ENCODE data around the gene PRDM15.

The PRDM15 gene

DNA sequence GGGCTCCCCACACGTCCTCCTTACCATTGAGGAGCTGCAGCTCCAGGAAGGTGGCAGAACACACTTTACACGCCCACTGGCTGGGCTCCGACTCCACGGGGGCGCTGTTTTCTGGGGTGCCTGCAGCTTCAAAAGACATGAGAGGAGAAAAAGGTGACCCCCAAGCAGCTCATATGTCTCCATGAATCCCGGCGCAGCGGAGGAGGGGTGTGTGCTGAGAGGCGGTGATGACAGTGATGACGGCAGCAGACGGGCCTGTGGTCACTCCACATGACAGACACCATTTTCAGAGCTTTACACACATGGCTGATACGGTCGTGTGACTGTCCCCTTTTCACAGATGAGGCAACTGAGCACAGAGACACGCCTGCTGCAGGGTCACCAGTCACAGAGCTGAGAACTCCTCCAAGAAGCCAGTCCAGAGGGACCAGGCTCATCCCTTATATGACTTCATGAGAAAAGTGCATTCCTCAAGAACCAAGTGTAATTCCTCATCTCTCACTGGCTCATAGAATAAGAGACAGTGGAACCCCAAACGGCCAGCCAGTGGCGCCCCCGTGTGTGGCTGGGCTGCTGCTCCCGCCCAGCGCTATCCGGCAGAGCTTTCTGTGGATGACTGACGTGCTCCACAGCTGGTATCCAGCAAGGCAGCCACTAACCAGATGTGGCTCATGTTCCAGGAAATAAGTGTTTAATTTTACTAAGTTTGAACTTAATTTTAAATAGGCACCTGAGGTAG, 31.9 kb downstream of the PRDM15 start:
- Histone ChIP-seq H3K4me3 (ENCODE audit: low read length) (no peak overlapping the region), H3K27me3 (ENCODE audit: control insufficient read depth, insufficient read depth, low read length) (no peaks in the 10 kb centered on the region), H3K9ac (ENCODE audit: low read depth, low read length) (no peak overlapping the region), H3K36me3 (ENCODE audit: insufficient read depth, low read length) (peaks cover 17% of the 10 kb centered on the region), H3K9me3 (replicated peaks; ENCODE audit: low read length) (no peaks in the 10 kb centered on the region), H3K4me2 (ENCODE audit: low read length) (no peak overlapping the region), H3K4me1 (ENCODE audit: control insufficient read depth, insufficient read depth, low read length) (no peaks in the 10 kb centered on the region)

- H3K4me3 ChIP-seq (ENCODE audit: low read length) = no peak overlapping the region
- H3K36me3 ChIP-seq (ENCODE audit: insufficient read depth, low read length) = peaks cover 14% of the 10 kb centered on the region
- H3K4me2 ChIP-seq (ENCODE audit: low read length) = no peak overlapping the region
- no peaks in the 10 kb centered on the region for H3K9me3 ChIP-seq (replicated peaks; ENCODE audit: low read length)
- no peaks in the 10 kb centered on the region for H3K4me1 ChIP-seq (ENCODE audit: control insufficient read depth, insufficient read depth, low read length)
- H3K27me3 ChIP-seq (ENCODE audit: control insufficient read depth, insufficient read depth, low read length) = no peaks in the 10 kb centered on the region
- no peak overlapping the region for H3K9ac ChIP-seq (ENCODE audit: low read depth, low read length)
Measured at GRCh38 chr21:41846536-41846935, 32.6 kb downstream of the PRDM15 start.

DNA sequence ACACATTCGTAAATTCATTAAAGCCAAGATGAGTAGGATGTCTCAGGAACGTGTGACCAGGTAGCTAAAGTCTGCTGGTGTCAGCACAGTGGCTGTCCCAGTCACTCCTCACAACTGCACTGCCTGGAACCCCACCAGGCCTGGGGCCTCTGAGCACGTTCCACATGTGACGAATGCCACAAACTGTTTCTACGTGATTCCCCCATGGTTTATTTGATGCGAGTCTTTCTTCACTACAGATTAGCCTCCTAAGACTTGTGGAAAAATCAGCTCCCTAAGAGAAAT, 33.2 kb downstream of the PRDM15 start:
- no peaks in the 10 kb centered on the region for H3K4me1 ChIP-seq (ENCODE audit: control insufficient read depth, insufficient read depth, low read length)
- no peak overlapping the region for H3K4me3 ChIP-seq (ENCODE audit: low read length)
- peaks cover under 1% of the 10 kb centered on the region for H3K9me3 ChIP-seq (replicated peaks; ENCODE audit: low read length)
- H3K9ac ChIP-seq (ENCODE audit: low read depth, low read length) = no peak overlapping the region
- H3K36me3 ChIP-seq (ENCODE audit: insufficient read depth, low read length) = peaks cover 14% of the 10 kb centered on the region
- no peaks in the 10 kb centered on the region for H3K27me3 ChIP-seq (ENCODE audit: control insufficient read depth, insufficient read depth, low read length)
- H3K4me2 ChIP-seq (ENCODE audit: low read length) = no peak overlapping the region

DNA sequence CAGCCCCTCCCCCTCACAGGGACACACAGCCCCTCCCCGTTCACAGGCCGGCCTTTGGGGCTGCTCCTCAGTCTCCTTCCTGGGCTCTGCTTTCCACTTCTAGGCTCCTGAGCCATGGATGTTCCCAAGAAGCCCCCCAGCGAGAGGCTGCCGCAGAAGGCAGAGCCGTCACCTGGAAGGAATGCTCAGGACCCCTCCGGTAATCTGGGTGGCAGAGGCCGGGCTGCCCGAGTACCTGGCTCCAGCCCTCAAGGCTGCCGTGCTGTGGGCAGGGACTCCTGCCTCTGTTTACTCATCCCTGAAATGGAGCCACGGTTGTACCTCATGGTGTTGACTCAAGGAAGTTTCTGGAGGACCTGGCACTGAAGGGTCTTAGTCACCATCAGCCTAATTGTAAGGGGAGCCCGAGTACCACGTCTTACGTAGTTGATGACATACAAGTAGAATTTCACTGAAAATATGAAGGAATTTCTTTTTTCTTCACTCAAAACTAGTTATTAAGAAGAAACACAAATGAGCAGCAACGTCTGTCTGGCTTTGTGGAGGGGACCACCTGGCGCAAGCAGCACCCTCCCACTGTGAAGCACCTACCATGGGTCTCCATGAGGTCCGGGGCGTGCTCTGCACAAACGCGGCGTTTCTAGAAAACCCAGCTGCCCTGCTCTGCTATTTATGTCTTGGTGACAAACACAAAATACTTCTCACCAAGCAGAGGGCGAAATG, 33.7 kb downstream of the PRDM15 start:
- Histone ChIP-seq H3K4me2 (ENCODE audit: low read length) (no peak overlapping the region), H3K36me3 (ENCODE audit: insufficient read depth, low read length) (peaks cover 14% of the 10 kb centered on the region), H3K4me1 (ENCODE audit: control insufficient read depth, insufficient read depth, low read length) (no peaks in the 10 kb centered on the region), H3K9me3 (replicated peaks; ENCODE audit: low read length) (peaks cover 3% of the 10 kb centered on the region), H3K4me3 (ENCODE audit: low read length) (no peak overlapping the region), H3K27me3 (ENCODE audit: control insufficient read depth, insufficient read depth, low read length) (no peaks in the 10 kb centered on the region), H3K9ac (ENCODE audit: low read depth, low read length) (no peak overlapping the region)

DNA sequence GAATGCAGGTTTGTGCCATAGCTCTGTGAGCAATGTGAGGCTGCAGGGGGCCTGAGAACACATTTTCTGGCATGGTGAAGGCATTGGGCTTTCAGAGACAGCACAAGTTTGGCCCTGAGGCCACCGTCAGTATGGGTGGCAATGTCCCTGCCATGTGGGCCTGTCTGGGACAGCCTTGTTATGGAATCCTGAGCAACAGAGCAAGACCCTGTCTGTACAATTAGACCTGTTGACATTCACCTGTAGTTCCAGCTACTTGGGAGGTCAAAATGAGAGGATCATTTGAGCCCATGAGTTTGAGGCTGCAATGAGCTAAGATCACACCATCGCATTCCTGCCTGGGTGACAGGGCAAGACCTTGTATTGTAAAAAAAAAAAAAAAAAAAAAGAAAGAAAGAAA, 35.6 kb downstream of the PRDM15 start:
- Histone ChIP-seq H3K27me3 (ENCODE audit: control insufficient read depth, insufficient read depth, low read length) (no peaks in the 10 kb centered on the region), H3K9me3 (replicated peaks; ENCODE audit: low read length) (peaks cover 3% of the 10 kb centered on the region), H3K4me2 (ENCODE audit: low read length) (no peak overlapping the region), H3K9ac (ENCODE audit: low read depth, low read length) (no peak overlapping the region), H3K4me1 (ENCODE audit: control insufficient read depth, insufficient read depth, low read length) (no peaks in the 10 kb centered on the region), H3K4me3 (ENCODE audit: low read length) (no peak overlapping the region), H3K36me3 (ENCODE audit: insufficient read depth, low read length) (peaks cover 5% of the 10 kb centered on the region)

DNA sequence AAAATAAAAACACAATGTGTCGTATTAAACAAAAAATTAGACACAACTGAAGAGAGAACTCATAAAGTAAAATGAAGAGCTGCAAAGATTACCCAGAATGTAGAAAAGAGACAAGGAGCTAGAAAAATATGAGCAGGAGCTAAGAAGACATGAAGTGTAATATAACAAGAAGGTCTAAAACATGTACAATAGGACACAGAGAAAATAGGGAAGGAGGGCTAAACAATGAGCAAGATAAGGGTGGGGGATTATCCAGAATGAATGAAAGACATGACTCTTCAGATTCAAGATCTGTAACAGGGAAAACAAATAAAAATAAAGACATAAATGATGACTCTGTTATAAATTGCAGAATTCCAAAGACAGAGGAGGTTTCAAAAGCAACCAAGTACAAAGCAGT, 38.3 kb downstream of the PRDM15 start:
- Histone ChIP-seq H3K9me3 (replicated peaks; ENCODE audit: low read length) (peaks cover 3% of the 10 kb centered on the region), H3K36me3 (ENCODE audit: insufficient read depth, low read length) (peaks cover 22% of the 10 kb centered on the region), H3K27me3 (ENCODE audit: control insufficient read depth, insufficient read depth, low read length) (no peaks in the 10 kb centered on the region), H3K4me1 (ENCODE audit: control insufficient read depth, insufficient read depth, low read length) (no peaks in the 10 kb centered on the region), H3K9ac (ENCODE audit: low read depth, low read length) (no peak overlapping the region), H3K4me3 (ENCODE audit: low read length) (no peak overlapping the region), H3K4me2 (ENCODE audit: low read length) (no peak overlapping the region)

DNA sequence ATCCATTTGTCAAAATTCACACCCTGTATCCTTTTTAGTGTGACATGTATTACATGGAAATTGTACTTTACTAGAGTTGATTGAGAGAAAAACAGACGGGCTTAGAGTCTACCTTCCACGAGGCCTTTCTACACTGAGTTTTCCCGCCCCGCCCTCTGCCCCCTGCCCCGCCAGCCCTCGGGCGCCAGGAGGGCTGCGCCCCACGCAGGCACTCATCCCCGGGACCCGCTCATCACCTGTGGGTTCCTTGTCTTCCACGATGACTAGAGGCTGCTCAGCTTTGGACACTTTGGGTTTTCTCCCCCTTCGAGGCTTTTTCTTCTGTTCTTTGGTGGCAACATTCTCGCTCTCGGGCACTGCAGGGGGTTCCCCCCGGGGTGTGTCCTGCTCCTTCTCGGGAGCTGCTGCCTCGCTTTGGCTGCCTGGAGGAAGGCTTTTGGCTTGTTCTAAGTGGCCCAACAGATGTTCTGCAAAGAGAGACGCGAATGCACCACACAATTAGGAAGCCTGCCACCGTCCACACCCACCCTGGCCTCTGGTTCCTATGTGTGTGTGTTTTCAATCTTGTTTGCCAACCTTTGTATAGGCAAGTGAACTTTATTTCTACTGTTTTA, 39.6 kb downstream of the PRDM15 start:
- no peak overlapping the region for H3K4me3 ChIP-seq (ENCODE audit: low read length)
- no peaks in the 10 kb centered on the region for H3K27me3 ChIP-seq (ENCODE audit: control insufficient read depth, insufficient read depth, low read length)
- no peak overlapping the region for H3K4me2 ChIP-seq (ENCODE audit: low read length)
- H3K9ac ChIP-seq (ENCODE audit: low read depth, low read length) = no peak overlapping the region
- peaks cover 3% of the 10 kb centered on the region for H3K9me3 ChIP-seq (replicated peaks; ENCODE audit: low read length)
- peaks cover 29% of the 10 kb centered on the region for H3K36me3 ChIP-seq (ENCODE audit: insufficient read depth, low read length)
- no peaks in the 10 kb centered on the region for H3K4me1 ChIP-seq (ENCODE audit: control insufficient read depth, insufficient read depth, low read length)

DNA sequence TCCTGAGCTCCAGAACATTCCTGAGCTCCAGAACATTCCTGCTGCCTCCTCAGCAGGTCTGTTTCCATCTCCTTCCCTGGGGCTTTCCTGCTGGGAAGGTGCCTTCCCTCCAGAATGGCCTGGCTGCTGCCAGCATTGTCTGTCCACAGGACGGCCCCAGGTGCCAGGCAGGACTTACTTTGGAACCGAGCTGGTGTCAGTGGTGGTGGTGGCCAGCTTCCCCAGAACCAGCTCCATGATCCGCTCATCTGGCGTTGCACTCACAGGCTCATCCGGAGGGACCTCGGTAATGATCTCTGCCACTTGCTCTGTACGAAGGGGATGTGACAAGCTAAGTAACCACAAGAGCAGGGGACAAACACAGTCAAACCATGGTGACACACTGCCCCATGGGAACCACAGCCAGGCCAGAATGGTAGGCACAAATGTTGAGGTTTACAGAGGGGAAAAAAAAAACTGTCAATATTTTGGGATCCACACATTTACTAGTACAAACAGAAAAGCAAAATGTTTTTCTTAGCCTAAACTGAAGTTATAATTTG, 41.3 kb downstream of the PRDM15 start:
- Histone ChIP-seq H3K4me3 (ENCODE audit: low read length) (no peak overlapping the region), H3K4me1 (ENCODE audit: control insufficient read depth, insufficient read depth, low read length) (no peaks in the 10 kb centered on the region), H3K36me3 (ENCODE audit: insufficient read depth, low read length) (peaks cover 29% of the 10 kb centered on the region), H3K27me3 (ENCODE audit: control insufficient read depth, insufficient read depth, low read length) (no peaks in the 10 kb centered on the region), H3K9ac (ENCODE audit: low read depth, low read length) (no peak overlapping the region), H3K4me2 (ENCODE audit: low read length) (no peak overlapping the region), H3K9me3 (replicated peaks; ENCODE audit: low read length) (peaks cover 3% of the 10 kb centered on the region)

DNA sequence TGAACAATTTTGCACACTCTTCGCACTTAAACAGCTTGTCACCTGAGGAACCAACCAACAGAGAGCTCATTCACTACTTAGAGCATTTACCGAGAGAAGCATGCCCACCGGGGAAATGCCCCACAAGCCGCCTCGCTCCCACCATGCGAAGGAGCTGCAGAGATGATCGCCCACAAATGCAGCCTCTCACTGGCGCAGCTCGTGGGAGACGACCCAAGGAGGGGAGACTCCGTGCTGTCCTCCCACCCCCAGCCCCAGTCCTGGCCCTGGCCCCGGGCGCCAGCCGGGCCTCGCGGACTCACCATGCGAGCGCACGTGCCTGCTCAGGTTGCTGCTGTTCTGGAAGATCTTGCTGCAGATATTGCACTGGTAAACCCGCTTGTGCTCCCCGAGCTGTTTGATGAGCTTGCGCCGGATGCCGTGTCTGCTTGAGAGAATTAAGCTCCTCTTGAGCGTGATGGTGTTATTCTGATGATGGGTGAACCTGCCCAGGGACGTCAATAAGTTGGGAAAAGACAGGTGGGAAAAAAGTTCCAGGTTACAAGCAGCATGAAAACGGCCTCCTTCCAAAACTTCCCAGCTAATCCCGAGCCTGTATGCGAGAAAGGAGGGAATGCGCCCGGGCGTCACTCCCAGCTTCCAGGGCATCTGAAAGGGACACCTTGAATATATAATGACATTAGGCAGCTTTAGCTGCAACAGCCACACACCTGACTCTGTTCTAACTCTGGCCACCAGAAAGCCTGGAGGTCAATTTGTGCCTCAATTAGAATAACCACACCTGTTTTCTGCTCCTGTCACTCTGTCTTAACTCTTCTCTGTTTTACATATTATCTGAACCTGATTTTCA, 42.8 kb downstream of the PRDM15 start:
- peaks cover 3% of the 10 kb centered on the region for H3K9me3 ChIP-seq (replicated peaks; ENCODE audit: low read length)
- H3K9ac ChIP-seq (ENCODE audit: low read depth, low read length) = no peak overlapping the region
- peaks cover 36% of the 10 kb centered on the region for H3K36me3 ChIP-seq (ENCODE audit: insufficient read depth, low read length)

GRCh38 chr21:41835711-41836154, 43.4 kb downstream of the PRDM15 start:
- Histone ChIP-seq H3K36me3 (ENCODE audit: insufficient read depth, low read length) (peaks cover 35% of the 10 kb centered on the region), H3K4me2 (ENCODE audit: low read length) (no peak overlapping the region), H3K9me3 (replicated peaks; ENCODE audit: low read length) (peaks cover under 1% of the 10 kb centered on the region), H3K27me3 (ENCODE audit: control insufficient read depth, insufficient read depth, low read length) (no peaks in the 10 kb centered on the region), H3K4me1 (ENCODE audit: control insufficient read depth, insufficient read depth, low read length) (no peaks in the 10 kb centered on the region), H3K4me3 (ENCODE audit: low read length) (no peak overlapping the region), H3K9ac (ENCODE audit: low read depth, low read length) (no peak overlapping the region)

More for the DNA sequence above, 42.8 kb downstream of the PRDM15 start:
- no peaks in the 10 kb centered on the region for H3K4me1 ChIP-seq (ENCODE audit: control insufficient read depth, insufficient read depth, low read length)
- no peak overlapping the region for H3K4me2 ChIP-seq (ENCODE audit: low read length)
- no peaks in the 10 kb centered on the region for H3K27me3 ChIP-seq (ENCODE audit: control insufficient read depth, insufficient read depth, low read length)
- no peak overlapping the region for H3K4me3 ChIP-seq (ENCODE audit: low read length)
